GM12864 (cell line): ENCODE data around the gene ITGA3.

Source experiments
- DNase-seq: peaks from one replicate; pipeline ENCODE4 v3.0.0-alpha.2; 2011; ENCODE audit warnings: low read depth
- H3K4me3 ChIP-seq: 2 replicates; pipeline ENCODE4 v1.5.1; 2011; ENCODE audit warnings: mild to moderate bottlenecking, low read depth, low read length, control low read depth
- CTCF ChIP-seq: IDR thresholded peaks from 2 replicates; pipeline ENCODE4 v1.5.1; 2011; ENCODE audit warnings: low read depth, mild to moderate bottlenecking, moderate library complexity, low read length, control low read depth, inconsistent platforms; ENCODE audit errors: missing control alignments

Gene ITGA3

DNA sequence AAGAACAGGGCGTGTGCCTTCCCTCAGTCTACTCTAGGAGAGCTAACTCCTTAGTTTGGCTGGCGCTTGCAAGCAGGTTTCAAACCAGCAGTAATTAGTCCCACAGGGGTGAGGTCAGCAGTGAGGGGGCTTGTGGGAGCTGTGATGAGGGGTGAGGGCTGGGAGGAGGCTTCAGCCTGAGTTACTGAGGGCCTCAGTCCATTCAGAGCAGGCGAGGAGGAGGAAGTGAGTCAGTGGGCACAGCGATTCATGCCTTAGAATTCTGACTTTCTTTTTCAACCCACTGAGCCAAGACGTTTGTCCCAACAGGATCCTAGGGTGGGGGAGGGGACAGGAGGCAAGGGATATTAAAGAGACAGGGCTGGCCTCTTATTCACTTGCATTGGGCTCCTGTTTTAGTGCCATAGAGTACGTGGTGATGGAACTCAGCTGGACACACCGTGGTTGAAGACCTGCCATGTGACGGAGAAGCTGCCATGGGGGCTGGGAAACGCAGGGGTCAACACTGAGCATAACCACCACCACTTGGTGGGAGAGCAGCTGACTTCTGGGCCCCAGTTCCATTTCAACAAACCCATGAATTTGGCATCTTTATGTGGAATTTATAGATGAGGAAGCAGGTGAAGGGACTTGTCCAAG, 8.3 kb upstream of the ITGA3 start:
- no peak for TF ChIP-seq CTCF
- H3K4me3 ChIP-seq = no peak overlapping the region
- no peak for DNase-seq

DNA sequence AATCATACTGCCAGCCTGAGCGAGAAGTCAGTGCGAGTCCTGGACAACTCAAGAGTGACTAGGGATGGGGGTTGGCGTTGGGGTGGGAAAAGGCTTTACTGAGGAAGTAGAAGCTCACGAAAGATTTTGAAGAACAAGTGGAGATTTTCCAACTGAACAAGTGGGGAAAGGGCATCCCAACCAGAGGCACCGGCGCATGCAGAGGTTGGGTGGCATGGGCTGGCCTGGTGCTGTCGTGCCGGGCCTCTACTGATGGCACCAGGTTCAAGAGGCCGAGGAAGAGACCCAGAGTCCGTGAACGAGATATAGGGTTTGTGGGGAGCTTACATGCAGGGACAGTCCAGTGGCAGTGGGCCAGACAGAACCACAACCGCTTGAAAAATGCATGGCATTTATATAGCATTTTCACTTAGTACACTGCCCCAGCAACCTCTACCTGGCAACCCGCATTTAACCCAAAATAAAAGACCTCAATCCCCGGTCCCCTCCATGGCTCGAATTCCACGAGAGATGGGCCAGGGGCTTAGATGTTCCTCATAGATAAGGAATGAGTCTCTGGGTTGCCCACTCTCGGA, 7.7 kb upstream of the ITGA3 start:
- no peak overlapping the region for H3K4me3 ChIP-seq
- TF ChIP-seq CTCF = no peak
- no peak for DNase-seq

DNA sequence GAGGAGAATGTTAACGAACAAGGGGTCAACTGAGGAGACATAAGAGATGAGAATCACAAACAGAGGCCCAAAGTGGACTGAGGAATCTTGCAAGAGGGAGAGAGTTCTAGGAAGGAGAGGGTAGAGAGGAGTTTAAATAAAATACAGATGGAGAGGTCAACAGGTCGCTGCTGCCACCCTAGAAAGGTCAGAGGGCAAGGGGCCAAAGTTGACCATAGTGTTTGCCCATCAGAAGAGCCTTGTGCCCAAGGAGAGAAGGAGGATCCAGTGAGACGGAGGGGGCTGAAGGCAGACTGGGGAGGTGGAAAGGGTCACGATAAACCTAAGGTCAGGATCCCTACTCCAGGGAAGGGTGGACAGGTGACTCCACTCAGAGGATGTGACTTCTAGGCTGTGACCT, 6.9 kb upstream of the ITGA3 start:
- no peak overlapping the region for H3K4me3 ChIP-seq
- TF ChIP-seq CTCF = no peak
- no peak for DNase-seq

- TF ChIP-seq CTCF = no peak
- H3K4me3 ChIP-seq = no peak overlapping the region
- DNase-seq = no peak
These were observed 6.3 kb upstream of the ITGA3 start for GRCh38 chr17:50049636-50050035.

- no peak overlapping the region for H3K4me3 ChIP-seq
- DNase-seq = no peak
- no peak for TF ChIP-seq CTCF
These were observed 5.4 kb upstream of the ITGA3 start for GRCh38 chr17:50050431-50051032.

- no peak overlapping the region for H3K4me3 ChIP-seq
- no peak for DNase-seq
- TF ChIP-seq CTCF = no peak
These were observed 4.8 kb upstream of the ITGA3 start for GRCh38 chr17:50051082-50051576.
